Liver (tissue), 3 donors: Measurements from ENCODE around the gene ATG5.

Source experiments
- EGR1 ChIP-seq, 2 donors: IDR thresholded peaks; 2 replicates each; pipeline ENCODE4 v1.6.1; 2016 to 2018; ENCODE audit warnings: antibody characterized with exemption in 2 of 2, low read depth in 2 of 2
- FOXA1 ChIP-seq: IDR thresholded peaks from 2 replicates; pipeline ENCODE4 v1.6.1; 2016; ENCODE audit warnings: antibody characterized with exemption
- GABPA ChIP-seq, 2 donors: IDR thresholded peaks in 1 of 2; conservative IDR thresholded peaks in 1 of 2; 2 replicates each; pipeline ENCODE4 v1.6.1; 2016; ENCODE audit warnings: antibody characterized with exemption in 2 of 2, mild to moderate bottlenecking in 1 of 2, moderate library complexity in 1 of 2
- HNF4A ChIP-seq, 2 donors: conservative IDR thresholded peaks; 2 replicates each; pipeline ENCODE4 v1.6.1; 2016; ENCODE audit warnings: antibody characterized with exemption in 2 of 2, mild to moderate bottlenecking in 2 of 2
- JUND ChIP-seq, 2 donors: IDR thresholded peaks; 2 replicates each; pipeline ENCODE4 v1.6.1; 2016; ENCODE audit warnings: antibody characterized with exemption in 2 of 2
- NR2F2 ChIP-seq: IDR thresholded peaks from 2 replicates; pipeline ENCODE4 v1.6.1; 2016; ENCODE audit warnings: antibody characterized with exemption
- RAD21 ChIP-seq, 2 donors: IDR thresholded peaks; 2 replicates each; pipeline ENCODE4 v1.6.1; 2016; ENCODE audit warnings: antibody characterized with exemption in 2 of 2, mild to moderate bottlenecking in 2 of 2
- RXRA ChIP-seq, 2 donors: IDR thresholded peaks; 2 replicates each; pipeline ENCODE4 v1.6.1; 2017 to 2018; ENCODE audit warnings: antibody characterized with exemption in 2 of 2, mild to moderate bottlenecking in 1 of 2
- SP1 ChIP-seq: IDR thresholded peaks from 2 replicates; pipeline ENCODE4 v1.6.1; 2018; ENCODE audit warnings: antibody characterized with exemption, mild to moderate bottlenecking
- TAF1 ChIP-seq: conservative IDR thresholded peaks from 2 replicates; pipeline ENCODE4 v1.6.1; 2016; ENCODE audit warnings: antibody characterized with exemption, mild to moderate bottlenecking
- YY1 ChIP-seq: IDR thresholded peaks from 2 replicates; pipeline ENCODE4 v1.6.1; 2016; ENCODE audit warnings: antibody characterized with exemption, mild to moderate bottlenecking
- TF ChIP-seq, protein P1 (sequence below): fragments of 150-350 bp; IDR thresholded peaks from 2 replicates; pipeline ENCODE4 v1.5.1; 2017; ENCODE audit warnings: improper control_type of control experiment, low read depth, low read length; ENCODE audit not compliant: missing input control
- TF ChIP-seq, protein P2 (sequence below): IDR thresholded peaks from 2 replicates; pipeline ENCODE4 v1.6.1; 2016; ENCODE audit warnings: antibody characterized with exemption, mild to moderate bottlenecking
- TF ChIP-seq, protein P3 (sequence below): IDR thresholded peaks from 2 replicates; pipeline ENCODE4 v1.6.1; 2016; ENCODE audit warnings: antibody characterized with exemption
- donor health status: healthy.
- donor health status: healthy.

DNA sequence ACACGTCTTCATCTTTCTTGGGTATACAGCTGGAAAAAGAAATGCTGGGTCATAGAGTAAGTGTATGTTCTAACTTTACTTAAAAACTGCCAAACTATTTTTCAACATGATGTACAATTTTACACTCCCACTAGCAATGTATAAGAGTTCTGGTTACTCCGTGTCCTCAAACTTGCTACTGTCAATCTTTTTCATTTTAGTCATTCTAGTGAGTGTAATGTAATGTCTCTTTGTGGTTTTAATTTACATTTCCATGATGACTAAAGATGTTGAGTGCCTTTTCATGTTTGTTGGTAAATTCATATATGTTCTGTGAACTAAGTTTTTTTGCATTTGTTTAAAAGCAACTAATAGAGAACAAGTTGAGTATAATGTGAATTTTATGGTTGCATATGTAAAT, 43.9 kb downstream of the ATG5 start:
- no peak for TF ChIP-seq FOXA1
- TF ChIP-seq, protein P1, sequence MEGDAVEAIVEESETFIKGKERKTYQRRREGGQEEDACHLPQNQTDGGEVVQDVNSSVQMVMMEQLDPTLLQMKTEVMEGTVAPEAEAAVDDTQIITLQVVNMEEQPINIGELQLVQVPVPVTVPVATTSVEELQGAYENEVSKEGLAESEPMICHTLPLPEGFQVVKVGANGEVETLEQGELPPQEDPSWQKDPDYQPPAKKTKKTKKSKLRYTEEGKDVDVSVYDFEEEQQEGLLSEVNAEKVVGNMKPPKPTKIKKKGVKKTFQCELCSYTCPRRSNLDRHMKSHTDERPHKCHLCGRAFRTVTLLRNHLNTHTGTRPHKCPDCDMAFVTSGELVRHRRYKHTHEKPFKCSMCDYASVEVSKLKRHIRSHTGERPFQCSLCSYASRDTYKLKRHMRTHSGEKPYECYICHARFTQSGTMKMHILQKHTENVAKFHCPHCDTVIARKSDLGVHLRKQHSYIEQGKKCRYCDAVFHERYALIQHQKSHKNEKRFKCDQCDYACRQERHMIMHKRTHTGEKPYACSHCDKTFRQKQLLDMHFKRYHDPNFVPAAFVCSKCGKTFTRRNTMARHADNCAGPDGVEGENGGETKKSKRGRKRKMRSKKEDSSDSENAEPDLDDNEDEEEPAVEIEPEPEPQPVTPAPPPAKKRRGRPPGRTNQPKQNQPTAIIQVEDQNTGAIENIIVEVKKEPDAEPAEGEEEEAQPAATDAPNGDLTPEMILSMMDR, result no peak
- TF ChIP-seq SP1, result no peak
- TF ChIP-seq YY1, result no peak
- TF ChIP-seq, protein P2, sequence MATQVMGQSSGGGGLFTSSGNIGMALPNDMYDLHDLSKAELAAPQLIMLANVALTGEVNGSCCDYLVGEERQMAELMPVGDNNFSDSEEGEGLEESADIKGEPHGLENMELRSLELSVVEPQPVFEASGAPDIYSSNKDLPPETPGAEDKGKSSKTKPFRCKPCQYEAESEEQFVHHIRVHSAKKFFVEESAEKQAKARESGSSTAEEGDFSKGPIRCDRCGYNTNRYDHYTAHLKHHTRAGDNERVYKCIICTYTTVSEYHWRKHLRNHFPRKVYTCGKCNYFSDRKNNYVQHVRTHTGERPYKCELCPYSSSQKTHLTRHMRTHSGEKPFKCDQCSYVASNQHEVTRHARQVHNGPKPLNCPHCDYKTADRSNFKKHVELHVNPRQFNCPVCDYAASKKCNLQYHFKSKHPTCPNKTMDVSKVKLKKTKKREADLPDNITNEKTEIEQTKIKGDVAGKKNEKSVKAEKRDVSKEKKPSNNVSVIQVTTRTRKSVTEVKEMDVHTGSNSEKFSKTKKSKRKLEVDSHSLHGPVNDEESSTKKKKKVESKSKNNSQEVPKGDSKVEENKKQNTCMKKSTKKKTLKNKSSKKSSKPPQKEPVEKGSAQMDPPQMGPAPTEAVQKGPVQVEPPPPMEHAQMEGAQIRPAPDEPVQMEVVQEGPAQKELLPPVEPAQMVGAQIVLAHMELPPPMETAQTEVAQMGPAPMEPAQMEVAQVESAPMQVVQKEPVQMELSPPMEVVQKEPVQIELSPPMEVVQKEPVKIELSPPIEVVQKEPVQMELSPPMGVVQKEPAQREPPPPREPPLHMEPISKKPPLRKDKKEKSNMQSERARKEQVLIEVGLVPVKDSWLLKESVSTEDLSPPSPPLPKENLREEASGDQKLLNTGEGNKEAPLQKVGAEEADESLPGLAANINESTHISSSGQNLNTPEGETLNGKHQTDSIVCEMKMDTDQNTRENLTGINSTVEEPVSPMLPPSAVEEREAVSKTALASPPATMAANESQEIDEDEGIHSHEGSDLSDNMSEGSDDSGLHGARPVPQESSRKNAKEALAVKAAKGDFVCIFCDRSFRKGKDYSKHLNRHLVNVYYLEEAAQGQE, result no peak
- TF ChIP-seq GABPA (IDR thresholded peaks at IDR 0.05 in 1 of 2, conservative IDR thresholded peaks at IDR 0.05 in 1 of 2), result no peak
- no peak for TF ChIP-seq RXRA (IDR thresholded peaks at IDR 0.05)
- TF ChIP-seq JUND (IDR thresholded peaks at IDR 0.05), result no peak
- no peak for TF ChIP-seq TAF1
- TF ChIP-seq EGR1 (IDR thresholded peaks at IDR 0.05; ENCODE audit: low read depth in 2 of 2), result no peak
- TF ChIP-seq, protein P3, sequence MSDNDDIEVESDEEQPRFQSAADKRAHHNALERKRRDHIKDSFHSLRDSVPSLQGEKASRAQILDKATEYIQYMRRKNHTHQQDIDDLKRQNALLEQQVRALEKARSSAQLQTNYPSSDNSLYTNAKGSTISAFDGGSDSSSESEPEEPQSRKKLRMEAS, result no peak
- TF ChIP-seq RAD21 (IDR thresholded peaks at IDR 0.05), result no peak
- TF ChIP-seq HNF4A (conservative IDR thresholded peaks at IDR 0.05), result no peak
- TF ChIP-seq NR2F2, result no peak
